ENCODE data around the gene THRB. TPM values are rescaled to one million over a fixed set of nuclear protein-coding genes. Genes with fewer than 3 reads are reported as not detected.
A peak's percentile ranks its signal among the peaks of the same experiment; 100 is the strongest.

The THRB gene
- total and polyA plus RNA-seq, 9 of the 15 experiments (the other 6 are each of a cell fraction or from before 2014, with no cell fraction given), result 1.7 to 14.9 (median 6.9) TPM

GRCh38 chr3:24287755-24288450, 206.7 kb downstream of the THRB start:
- H3K9me3 ChIP-seq (replicated peaks; ENCODE audit: control insufficient read depth, insufficient read depth, low read depth, low read length), result no peaks in the 10 kb centered on the region
- DNase-seq (ENCODE audit: extremely low read depth in 1 of 4, low spot score in 3 of 4), result no peak
- H3K79me2 ChIP-seq (ENCODE audit: control insufficient read depth, insufficient read depth, low read length), result no peaks in the 10 kb centered on the region
- 60% methylated on average over 3 of the region's 3 CpGs for WGBS (ENCODE audit: insufficient coverage, low coverage, missing lambda C conversion rate)
- no peaks in the 10 kb centered on the region for H3K9me1 ChIP-seq (ENCODE audit: control insufficient read depth, insufficient read depth, low read length)
- no peak overlapping the region for H3K9ac ChIP-seq (ENCODE audit: insufficient read depth in 1 of 2, low read depth in 2 of 2, low read length in 2 of 2)
- no peak overlapping the region for H3K4me3 ChIP-seq
- no peaks in the 10 kb centered on the region for H4K20me1 ChIP-seq (replicated peaks; ENCODE audit: control insufficient read depth, insufficient read depth, low read length)
- in situ Hi-C loops (cut with MboI), result no loop called here
- CTCF ChIA-PET (ENCODE audit: low intra/inter-chr PET ratio), result interaction anchor here (0.6 kb wide), 1 partner anchor 11 kb away, joined by 3 read pairs; no protein-coding TSS in a partner anchor
- intact Hi-C loops (cut with micrococcal nuclease), result no loop called here
- H3K27ac ChIP-seq (ENCODE audit: extremely low read depth, low read depth, low read length), result no peak overlapping the region
- POLR2A ChIA-PET, result interaction anchor here (0.6 to 0.9 kb wide), 2 partner anchors 10 to 333 kb away, joined by 3 to 4 read pairs; no protein-coding TSS in a partner anchor
- H3K4me2 ChIP-seq (ENCODE audit: insufficient read depth, low read length), result no peak overlapping the region
- BruUV-seq (replicated peaks), result no TSS peak
- H2AFZ ChIP-seq (ENCODE audit: low read depth, low read length), result no peak overlapping the region
- H3K27me3 ChIP-seq (ENCODE audit: control insufficient read depth in 2 of 2, insufficient read depth in 2 of 2, low read length in 2 of 2), result no peaks in the 10 kb centered on the region
- FAIRE-seq, result no peak
- H3K4me1 ChIP-seq (replicated peaks in 1 of 2; ENCODE audit: control insufficient read depth in 2 of 2, insufficient read depth in 2 of 2, low read length in 2 of 2), result no peaks in the 10 kb centered on the region
- TF ChIP-seq SFPQ (IDR thresholded peaks at IDR 0.05; ENCODE audit: low read depth, low read length), result no peak
- no peak for TF ChIP-seq SETDB1 (IDR thresholded peaks at IDR 0.05; ENCODE audit: low read length)
- no peak for TF ChIP-seq HINFP (tag; conservative IDR thresholded peaks at IDR 0.05; ENCODE audit: low read depth)
- no peak for TF ChIP-seq ZNF197 (CRISPR knock-in tag; IDR thresholded peaks at IDR 0.05; ENCODE audit: low read depth)
- TF ChIP-seq TCF15 (CRISPR knock-in tag; IDR thresholded peaks at IDR 0.05), result no peak
- peak; percentile 26; the same call in 1 of the 2 replicates for TF ChIP-seq PKNOX1 (IDR thresholded peaks at IDR 0.05)
- TF ChIP-seq ZNF699 (CRISPR knock-in tag; IDR thresholded peaks at IDR 0.05; ENCODE audit: insufficient replicate concordance), result no peak
- TF ChIP-seq RAD21 (CRISPR knock-in tag; conservative IDR thresholded peaks at IDR 0.05 in 1 of 2, IDR thresholded peaks at IDR 0.05 in 1 of 2), result no peak
- H3K36me3 ChIP-seq (ENCODE audit: control insufficient read depth, insufficient read depth, low read length), result no peaks in the 10 kb centered on the region
- no peak for ATAC-seq

Data from K562 (cell line).